Measurements from ENCODE around the gene PSME1. TPM values are rescaled to one million over a fixed set of nuclear protein-coding genes. Genes with fewer than 3 reads are reported as not detected.
A peak's percentile ranks its signal among the peaks of the same experiment; 100 is the strongest.

The PSME1 gene
- polyA plus RNA-seq, 1 donor from 2014 or later: 55.8 TPM

- no peak for TF ChIP-seq SMC3 (conservative IDR thresholded peaks at IDR 0.05; ENCODE audit: poor library complexity)
- TF ChIP-seq TAF1 (IDR thresholded peaks at IDR 0.05; ENCODE audit: low read depth): peak; percentile 32
- no peak for TF ChIP-seq CTCF (IDR thresholded peaks at IDR 0.05; ENCODE audit: poor library complexity, severe bottlenecking)
- TF ChIP-seq POLR2AphosphoS5 (IDR thresholded peaks at IDR 0.05): no peak
- TF ChIP-seq EP300 (conservative IDR thresholded peaks at IDR 0.05; ENCODE audit: poor library complexity, severe bottlenecking): no peak
- TF ChIP-seq, protein P1, sequence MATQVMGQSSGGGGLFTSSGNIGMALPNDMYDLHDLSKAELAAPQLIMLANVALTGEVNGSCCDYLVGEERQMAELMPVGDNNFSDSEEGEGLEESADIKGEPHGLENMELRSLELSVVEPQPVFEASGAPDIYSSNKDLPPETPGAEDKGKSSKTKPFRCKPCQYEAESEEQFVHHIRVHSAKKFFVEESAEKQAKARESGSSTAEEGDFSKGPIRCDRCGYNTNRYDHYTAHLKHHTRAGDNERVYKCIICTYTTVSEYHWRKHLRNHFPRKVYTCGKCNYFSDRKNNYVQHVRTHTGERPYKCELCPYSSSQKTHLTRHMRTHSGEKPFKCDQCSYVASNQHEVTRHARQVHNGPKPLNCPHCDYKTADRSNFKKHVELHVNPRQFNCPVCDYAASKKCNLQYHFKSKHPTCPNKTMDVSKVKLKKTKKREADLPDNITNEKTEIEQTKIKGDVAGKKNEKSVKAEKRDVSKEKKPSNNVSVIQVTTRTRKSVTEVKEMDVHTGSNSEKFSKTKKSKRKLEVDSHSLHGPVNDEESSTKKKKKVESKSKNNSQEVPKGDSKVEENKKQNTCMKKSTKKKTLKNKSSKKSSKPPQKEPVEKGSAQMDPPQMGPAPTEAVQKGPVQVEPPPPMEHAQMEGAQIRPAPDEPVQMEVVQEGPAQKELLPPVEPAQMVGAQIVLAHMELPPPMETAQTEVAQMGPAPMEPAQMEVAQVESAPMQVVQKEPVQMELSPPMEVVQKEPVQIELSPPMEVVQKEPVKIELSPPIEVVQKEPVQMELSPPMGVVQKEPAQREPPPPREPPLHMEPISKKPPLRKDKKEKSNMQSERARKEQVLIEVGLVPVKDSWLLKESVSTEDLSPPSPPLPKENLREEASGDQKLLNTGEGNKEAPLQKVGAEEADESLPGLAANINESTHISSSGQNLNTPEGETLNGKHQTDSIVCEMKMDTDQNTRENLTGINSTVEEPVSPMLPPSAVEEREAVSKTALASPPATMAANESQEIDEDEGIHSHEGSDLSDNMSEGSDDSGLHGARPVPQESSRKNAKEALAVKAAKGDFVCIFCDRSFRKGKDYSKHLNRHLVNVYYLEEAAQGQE (IDR thresholded peaks at IDR 0.05; ENCODE audit: borderline replicate concordance): no peak
- no peak for TF ChIP-seq MXI1 (conservative IDR thresholded peaks at IDR 0.05; ENCODE audit: poor library complexity, severe bottlenecking)
- no peaks in the 10 kb centered on the region for H3K9me2 ChIP-seq (ENCODE audit: insufficient read depth, low read length)
- no peak overlapping the region for H2AFZ ChIP-seq (ENCODE audit: low read depth, low read length)
- no peaks in the 10 kb centered on the region for H3K9me3 ChIP-seq (ENCODE audit: low read length)
- H3K4me2 ChIP-seq (ENCODE audit: low read length): peak overlapping the region; percentile 76
- peak overlapping the region; percentile 79 for H3K9ac ChIP-seq (ENCODE audit: low read length)
- no peaks in the 10 kb centered on the region for H3K27me3 ChIP-seq (ENCODE audit: insufficient read depth, low read depth, low read length)
- peak overlapping the region; percentile 79 for H3K27ac ChIP-seq (ENCODE audit: low read length)
- peaks cover 9% of the 10 kb centered on the region for H3K79me2 ChIP-seq (replicated peaks; ENCODE audit: insufficient read depth, low read length)
- peak overlapping the region; percentile 97 for H3K4me3 ChIP-seq (ENCODE audit: low read length)
- H3F3A ChIP-seq (ENCODE audit: insufficient read depth, low read length, poor library complexity, severe bottlenecking): no peaks in the 10 kb centered on the region
- no peaks in the 10 kb centered on the region for H3K36me3 ChIP-seq (ENCODE audit: insufficient read depth, low read length)
- H4K20me1 ChIP-seq (ENCODE audit: insufficient read depth): no peaks in the 10 kb centered on the region
These were observed 11.9 kb downstream of the PSME1 start for GRCh38 chr14:24147761-24148428.

DNA sequence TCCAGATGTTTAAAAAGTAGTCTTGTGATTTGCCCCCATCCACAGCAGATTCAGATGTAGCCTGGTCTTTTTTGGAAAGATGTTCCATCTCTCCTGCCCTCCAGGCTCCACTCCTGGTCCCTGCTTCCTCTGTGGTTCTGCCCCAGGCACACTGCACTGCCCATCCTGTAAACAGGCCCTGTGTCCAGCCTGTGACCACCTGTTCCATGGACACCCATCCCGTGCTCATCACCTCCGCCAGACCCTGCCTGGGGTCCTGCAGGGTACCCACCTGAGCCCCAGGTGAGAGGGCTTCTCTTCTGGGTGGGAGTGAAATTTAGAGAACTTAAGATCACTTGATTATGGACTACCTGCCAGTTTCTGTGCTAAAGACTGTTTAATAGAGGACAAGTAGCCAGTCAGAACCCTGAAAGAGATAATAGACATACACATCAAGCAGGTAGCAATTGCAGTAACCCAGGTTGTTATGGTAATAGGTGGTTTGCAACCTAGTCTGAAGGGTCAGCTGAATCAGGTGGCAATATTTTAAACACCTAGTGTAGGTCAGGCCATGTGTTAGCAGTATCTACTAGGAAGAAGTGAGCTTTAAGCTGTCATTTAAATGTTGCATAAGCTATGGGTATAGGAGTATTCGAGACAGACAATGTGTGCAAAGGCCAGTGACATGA lies 13.4 kb downstream of the PSME1 start:
- no peaks in the 10 kb centered on the region for H3F3A ChIP-seq (ENCODE audit: insufficient read depth, low read length, poor library complexity, severe bottlenecking)
- H3K79me2 ChIP-seq (replicated peaks; ENCODE audit: insufficient read depth, low read length): peaks cover 9% of the 10 kb centered on the region
- no peaks in the 10 kb centered on the region for H3K27me3 ChIP-seq (ENCODE audit: insufficient read depth, low read depth, low read length)
- H3K4me3 ChIP-seq (ENCODE audit: low read length): no peak overlapping the region
- no peaks in the 10 kb centered on the region for H3K9me3 ChIP-seq (ENCODE audit: low read length)
- H3K36me3 ChIP-seq (ENCODE audit: insufficient read depth, low read length): no peaks in the 10 kb centered on the region
- H3K27ac ChIP-seq (ENCODE audit: low read length): no peak overlapping the region
- no peaks in the 10 kb centered on the region for H4K20me1 ChIP-seq (ENCODE audit: insufficient read depth)
- H3K9ac ChIP-seq (ENCODE audit: low read length): no peak overlapping the region
- no peak overlapping the region for H3K4me2 ChIP-seq (ENCODE audit: low read length)
- TF ChIP-seq CTCF (IDR thresholded peaks at IDR 0.05; ENCODE audit: poor library complexity, severe bottlenecking) (no peak), RAD21 (conservative IDR thresholded peaks at IDR 0.05) (no peak), EZH2 (IDR thresholded peaks at IDR 0.05; ENCODE audit: borderline replicate concordance, insufficient read depth, low read length, poor library complexity, severe bottlenecking) (no peak), POLR2AphosphoS5 (IDR thresholded peaks at IDR 0.05) (no peak), TAF1 (IDR thresholded peaks at IDR 0.05; ENCODE audit: low read depth) (no peak), EP300 (conservative IDR thresholded peaks at IDR 0.05; ENCODE audit: poor library complexity, severe bottlenecking) (no peak), SMC3 (conservative IDR thresholded peaks at IDR 0.05; ENCODE audit: poor library complexity) (no peak), MXI1 (conservative IDR thresholded peaks at IDR 0.05; ENCODE audit: poor library complexity, severe bottlenecking) (no peak)
- TF ChIP-seq, protein P1 (IDR thresholded peaks at IDR 0.05; ENCODE audit: borderline replicate concordance): no peak
- H3K9me2 ChIP-seq (ENCODE audit: insufficient read depth, low read length): no peaks in the 10 kb centered on the region
- no peak overlapping the region for H2AFZ ChIP-seq (ENCODE audit: low read depth, low read length)

Measured in neural cell (in vitro differentiated cells).